ENCODE measurements around the gene AUH.

AUH gene

GRCh38 chr9:91340395-91340967 is 21.2 kb downstream of the AUH start:
- DNase-seq (ENCODE audit: low read depth in 2 of 2) = no peak

- DNase-seq (ENCODE audit: low read depth in 2 of 2) = no peak
Measured at GRCh38 chr9:91338681-91339080, 23.0 kb downstream of the AUH start.

- no peak for DNase-seq (ENCODE audit: low read depth in 2 of 2)
Measured at GRCh38 chr9:91336786-91337185, 24.9 kb downstream of the AUH start.

- DNase-seq (ENCODE audit: low read depth in 2 of 2) = no peak
Measured at GRCh38 chr9:91334053-91334452, 27.7 kb downstream of the AUH start.

GRCh38 chr9:91333551-91333950 is 28.2 kb downstream of the AUH start:
- DNase-seq (ENCODE audit: low read depth in 2 of 2) = no peak

GRCh38 chr9:91332546-91333231 is 29.0 kb downstream of the AUH start:
- no peak for DNase-seq (ENCODE audit: low read depth in 2 of 2)

GRCh38 chr9:91331849-91332248 is 29.9 kb downstream of the AUH start:
- DNase-seq (ENCODE audit: low read depth in 2 of 2) = no peak

- no peak for DNase-seq (ENCODE audit: low read depth in 2 of 2)
Measured at GRCh38 chr9:91328186-91328585, 33.5 kb downstream of the AUH start.

GRCh38 chr9:91321691-91322090 is 40.0 kb downstream of the AUH start:
- no peak for DNase-seq (ENCODE audit: low read depth in 2 of 2)

- no peak for DNase-seq (ENCODE audit: low read depth in 2 of 2)
Measured at GRCh38 chr9:91320299-91320698, 41.4 kb downstream of the AUH start.

- DNase-seq (ENCODE audit: low read depth in 2 of 2) = no peak
Measured at GRCh38 chr9:91316093-91316492, 45.6 kb downstream of the AUH start.

- no peak for DNase-seq (ENCODE audit: low read depth in 2 of 2)
Measured at GRCh38 chr9:91315191-91315590, 46.5 kb downstream of the AUH start.

GRCh38 chr9:91312717-91313325 is 48.9 kb downstream of the AUH start:
- DNase-seq (ENCODE audit: low read depth in 2 of 2) = no peak

GRCh38 chr9:91310037-91310436 is 51.7 kb downstream of the AUH start:
- DNase-seq (ENCODE audit: low read depth in 2 of 2) = no peak

GRCh38 chr9:91308191-91308590 is 53.5 kb downstream of the AUH start:
- no peak for DNase-seq (ENCODE audit: low read depth in 2 of 2)

- DNase-seq (ENCODE audit: low read depth in 2 of 2) = no peak
Measured at GRCh38 chr9:91307279-91307678, 54.4 kb downstream of the AUH start.

- no peak for DNase-seq (ENCODE audit: low read depth in 2 of 2)
Measured at GRCh38 chr9:91306296-91306630, 55.5 kb downstream of the AUH start.

- no peak for DNase-seq (ENCODE audit: low read depth in 2 of 2)
Measured at GRCh38 chr9:91305596-91306295, 56.0 kb downstream of the AUH start.

GRCh38 chr9:91303741-91304415 is 57.8 kb downstream of the AUH start:
- no peak for DNase-seq (ENCODE audit: low read depth in 2 of 2)

- DNase-seq (ENCODE audit: low read depth in 2 of 2) = no peak
Measured at GRCh38 chr9:91302831-91303230, 58.9 kb downstream of the AUH start.

- DNase-seq (ENCODE audit: low read depth in 2 of 2) = no peak
Measured at GRCh38 chr9:91301161-91301560, 60.6 kb downstream of the AUH start.

- DNase-seq (ENCODE audit: low read depth in 2 of 2) = no peak
Measured at GRCh38 chr9:91298311-91298710, 63.4 kb downstream of the AUH start.

All from stimulated activated CD8-positive, alpha-beta memory T cell treated with anti-CD3 and anti-CD28 coated beads, Interleukin-7, amount 100 ng/mL, for 1 hour (primary cell).